HepG2 (cell line): Measurements from ENCODE around the gene SIRT5. TPM values are rescaled to one million over a fixed set of nuclear protein-coding genes. Genes with fewer than 3 reads are reported as not detected.

Source experiments
- GMEB2 ChIP-seq: IDR thresholded peaks from 2 replicates; pipeline ENCODE4 v1.6.1; 2016; ENCODE audit warnings: missing biosample characterization, missing genetic modification reagents, low read depth
- HES4 ChIP-seq: sonication (generic); formaldehyde crosslinking; IDR thresholded peaks from 2 replicates; pipeline ENCODE4 v1.9.0; 2021; ENCODE audit warnings: mild to moderate bottlenecking, missing genetic modification reagents, borderline replicate concordance
- HNRNPK ChIP-seq: fragments of 200-400 bp; formaldehyde crosslinking; IDR thresholded peaks from 2 replicates; pipeline ENCODE4 v1.6.1; 2018; ENCODE audit warnings: low read length, low read depth, moderate library complexity, mild to moderate bottlenecking; ENCODE audit not compliant: poor library complexity, severe bottlenecking
- MIXL1 ChIP-seq: IDR thresholded peaks from 2 replicates; pipeline ENCODE4 v1.6.1; 2016
- RBM39 ChIP-seq: fragments of 200-400 bp; formaldehyde crosslinking; IDR thresholded peaks from one replicate; pipeline ENCODE4 v1.6.1; 2018; ENCODE audit warnings: antibody characterized with exemption, mild to moderate bottlenecking, low read depth, low read length; ENCODE audit not compliant: poor library complexity, severe bottlenecking
- SALL1 ChIP-seq: sonication (generic); formaldehyde crosslinking; IDR thresholded peaks from 2 replicates; pipeline ENCODE4 v1.8.0; 2022; ENCODE audit warnings: mild to moderate bottlenecking, missing genetic modification reagents
- ZBED4 ChIP-seq: sonication (generic); formaldehyde crosslinking; IDR thresholded peaks from 2 replicates; pipeline ENCODE4 v1.4.0; 2020; ENCODE audit warnings: missing genetic modification reagents, borderline replicate concordance
- ZNF484 ChIP-seq: sonication (generic); formaldehyde crosslinking; IDR thresholded peaks from 2 replicates; pipeline ENCODE4 v1.5.1; 2020; ENCODE audit warnings: mild to moderate bottlenecking, low read depth, missing genetic modification reagents, borderline replicate concordance
- ZNF563 ChIP-seq: sonication (generic); formaldehyde crosslinking; IDR thresholded peaks from 2 replicates; pipeline ENCODE4 v1.8.0; 2022; ENCODE audit warnings: mild to moderate bottlenecking, moderate library complexity, missing genetic modification reagents
- ZNF724P ChIP-seq: sonication (generic); formaldehyde crosslinking; IDR thresholded peaks from 2 replicates; pipeline ENCODE4 v1.8.0; 2022; ENCODE audit warnings: missing genetic modification reagents, borderline replicate concordance
- ZSCAN25 ChIP-seq: sonication (generic); formaldehyde crosslinking; IDR thresholded peaks from 2 replicates; pipeline ENCODE4 v1.8.0; 2022; ENCODE audit warnings: mild to moderate bottlenecking, missing genetic modification reagents
- polyA plus RNA-seq, 8 experiments: library from polyadenylated mRNA; depleted of rRNA in 3 of 8; stranded (reverse) in 7 of 8; unstranded in 1 of 8; fragments of >200 nt; fragmentation: Illumina TruSeq in 4 of 8; extraction: Trizol in 4 of 8; gene quantifications; 2 replicates each; pipeline versions ENCODE4 v1.2.1 to v1.2.3, GENCODE V29; 2011 to 2016; ENCODE audit warnings: low read depth in 4 of 8, missing spikeins in 1 of 8, mixed read lengths in 1 of 8; ENCODE audit not compliant: insufficient read depth in 1 of 8
- total RNA-seq, 5 experiments: library from RNA; depleted of rRNA; stranded (reverse); fragments of >200 nt; fragmentation: Illumina TruSeq; extraction: Trizol; gene quantifications; 2 replicates each; pipeline ENCODE4 v1.2.3, GENCODE V29; 2016; ENCODE audit warnings: low read depth in 1 of 5
- TF ChIP-seq, protein P1 (sequence below): sonication (generic); formaldehyde crosslinking; IDR thresholded peaks from 2 replicates; pipeline ENCODE4 v1.4.0; 2020; ENCODE audit warnings: missing genetic modification reagents
- TF ChIP-seq, protein P2 (sequence below), 2 experiments: fragments of 450-650 bp in 1 of 2; sonication (generic) in 1 of 2; formaldehyde crosslinking; IDR thresholded peaks; 2 replicates each; pipeline versions ENCODE4 v1.5.0 to v1.8.0; 2020 to 2022; ENCODE audit warnings: mild to moderate bottlenecking in 1 of 2, missing genetic modification reagents in 1 of 2
- TF ChIP-seq, protein P3 (sequence below): sonication (generic); formaldehyde crosslinking; IDR thresholded peaks from 2 replicates; pipeline ENCODE4 v1.4.0; 2020; ENCODE audit warnings: missing genetic modification reagents
- TF ChIP-seq, protein P4 (sequence below): sonication (generic); formaldehyde crosslinking; IDR thresholded peaks from 2 replicates; pipeline ENCODE4 v1.4.0; 2020; ENCODE audit warnings: missing genetic modification reagents

SIRT5 gene
- total and polyA plus RNA-seq, 2 of the 13 experiments (the other 11 are each of a cell fraction or from before 2014, with no cell fraction given), result 14.1 to 16.6 TPM

DNA sequence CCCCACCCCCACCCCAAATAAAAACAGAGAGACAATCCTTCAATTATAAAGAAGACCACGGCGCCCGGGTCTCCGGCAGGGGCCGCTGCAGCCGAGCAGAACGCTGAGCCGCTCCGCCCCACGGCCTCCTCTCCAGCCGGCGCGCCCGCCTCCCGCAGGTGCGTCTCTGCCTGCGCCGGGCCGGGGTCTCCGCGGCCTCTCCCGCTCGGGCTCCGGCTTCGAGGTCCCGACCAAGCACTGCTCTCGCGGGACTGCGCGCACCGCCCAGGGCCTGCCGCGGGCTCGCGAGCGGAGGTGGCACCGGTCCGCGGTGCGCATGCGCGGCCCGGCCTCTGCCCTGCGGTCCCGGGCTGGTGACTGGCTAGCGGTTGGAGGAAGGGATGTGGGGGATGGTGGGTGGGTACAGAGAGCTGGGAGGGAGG is 241 bp upstream of the SIRT5 start (continued):
- TF ChIP-seq, protein P1, sequence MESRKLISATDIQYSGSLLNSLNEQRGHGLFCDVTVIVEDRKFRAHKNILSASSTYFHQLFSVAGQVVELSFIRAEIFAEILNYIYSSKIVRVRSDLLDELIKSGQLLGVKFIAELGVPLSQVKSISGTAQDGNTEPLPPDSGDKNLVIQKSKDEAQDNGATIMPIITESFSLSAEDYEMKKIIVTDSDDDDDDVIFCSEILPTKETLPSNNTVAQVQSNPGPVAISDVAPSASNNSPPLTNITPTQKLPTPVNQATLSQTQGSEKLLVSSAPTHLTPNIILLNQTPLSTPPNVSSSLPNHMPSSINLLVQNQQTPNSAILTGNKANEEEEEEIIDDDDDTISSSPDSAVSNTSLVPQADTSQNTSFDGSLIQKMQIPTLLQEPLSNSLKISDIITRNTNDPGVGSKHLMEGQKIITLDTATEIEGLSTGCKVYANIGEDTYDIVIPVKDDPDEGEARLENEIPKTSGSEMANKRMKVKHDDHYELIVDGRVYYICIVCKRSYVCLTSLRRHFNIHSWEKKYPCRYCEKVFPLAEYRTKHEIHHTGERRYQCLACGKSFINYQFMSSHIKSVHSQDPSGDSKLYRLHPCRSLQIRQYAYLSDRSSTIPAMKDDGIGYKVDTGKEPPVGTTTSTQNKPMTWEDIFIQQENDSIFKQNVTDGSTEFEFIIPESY (CRISPR knock-in tag), result no peak
- TF ChIP-seq, protein P2, sequence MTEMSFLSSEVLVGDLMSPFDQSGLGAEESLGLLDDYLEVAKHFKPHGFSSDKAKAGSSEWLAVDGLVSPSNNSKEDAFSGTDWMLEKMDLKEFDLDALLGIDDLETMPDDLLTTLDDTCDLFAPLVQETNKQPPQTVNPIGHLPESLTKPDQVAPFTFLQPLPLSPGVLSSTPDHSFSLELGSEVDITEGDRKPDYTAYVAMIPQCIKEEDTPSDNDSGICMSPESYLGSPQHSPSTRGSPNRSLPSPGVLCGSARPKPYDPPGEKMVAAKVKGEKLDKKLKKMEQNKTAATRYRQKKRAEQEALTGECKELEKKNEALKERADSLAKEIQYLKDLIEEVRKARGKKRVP (CRISPR knock-in tag; IDR thresholded peaks at IDR 0.05), result peak in 1 of 2 experiments; percentile 37; a peak in 1 of 4 replicates
- 0 out of 2 replicates have a peak, but pooled peaks have one; percentile 23 for TF ChIP-seq GMEB2 (CRISPR knock-in tag)
- TF ChIP-seq RBM39, result peak; percentile 22
- peak; percentile 16; the same call in 1 of the 2 replicates for TF ChIP-seq ZBED4 (CRISPR knock-in tag)
- TF ChIP-seq ZNF563 (CRISPR knock-in tag), result 0 out of 2 replicates have a peak, but pooled peaks have one; percentile 62
- TF ChIP-seq, protein P3, sequence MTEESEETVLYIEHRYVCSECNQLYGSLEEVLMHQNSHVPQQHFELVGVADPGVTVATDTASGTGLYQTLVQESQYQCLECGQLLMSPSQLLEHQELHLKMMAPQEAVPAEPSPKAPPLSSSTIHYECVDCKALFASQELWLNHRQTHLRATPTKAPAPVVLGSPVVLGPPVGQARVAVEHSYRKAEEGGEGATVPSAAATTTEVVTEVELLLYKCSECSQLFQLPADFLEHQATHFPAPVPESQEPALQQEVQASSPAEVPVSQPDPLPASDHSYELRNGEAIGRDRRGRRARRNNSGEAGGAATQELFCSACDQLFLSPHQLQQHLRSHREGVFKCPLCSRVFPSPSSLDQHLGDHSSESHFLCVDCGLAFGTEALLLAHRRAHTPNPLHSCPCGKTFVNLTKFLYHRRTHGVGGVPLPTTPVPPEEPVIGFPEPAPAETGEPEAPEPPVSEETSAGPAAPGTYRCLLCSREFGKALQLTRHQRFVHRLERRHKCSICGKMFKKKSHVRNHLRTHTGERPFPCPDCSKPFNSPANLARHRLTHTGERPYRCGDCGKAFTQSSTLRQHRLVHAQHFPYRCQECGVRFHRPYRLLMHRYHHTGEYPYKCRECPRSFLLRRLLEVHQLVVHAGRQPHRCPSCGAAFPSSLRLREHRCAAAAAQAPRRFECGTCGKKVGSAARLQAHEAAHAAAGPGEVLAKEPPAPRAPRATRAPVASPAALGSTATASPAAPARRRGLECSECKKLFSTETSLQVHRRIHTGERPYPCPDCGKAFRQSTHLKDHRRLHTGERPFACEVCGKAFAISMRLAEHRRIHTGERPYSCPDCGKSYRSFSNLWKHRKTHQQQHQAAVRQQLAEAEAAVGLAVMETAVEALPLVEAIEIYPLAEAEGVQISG, result peak; percentile 83
- peak; percentile 55; the same call in 1 of the 2 replicates for TF ChIP-seq ZNF724P (CRISPR knock-in tag)
- TF ChIP-seq HNRNPK, result peak; percentile 99
- no peak for TF ChIP-seq ZNF484 (CRISPR knock-in tag)
- peak; percentile 70 for TF ChIP-seq HES4
- TF ChIP-seq SALL1 (CRISPR knock-in tag), result peak; percentile 42; the same call in 1 of the 2 replicates
- TF ChIP-seq MIXL1, result peak; percentile 8; the same call in 1 of the 2 replicates
- peak; percentile 27; the same call in 1 of the 2 replicates for TF ChIP-seq ZSCAN25 (CRISPR knock-in tag)
- TF ChIP-seq, protein P4, sequence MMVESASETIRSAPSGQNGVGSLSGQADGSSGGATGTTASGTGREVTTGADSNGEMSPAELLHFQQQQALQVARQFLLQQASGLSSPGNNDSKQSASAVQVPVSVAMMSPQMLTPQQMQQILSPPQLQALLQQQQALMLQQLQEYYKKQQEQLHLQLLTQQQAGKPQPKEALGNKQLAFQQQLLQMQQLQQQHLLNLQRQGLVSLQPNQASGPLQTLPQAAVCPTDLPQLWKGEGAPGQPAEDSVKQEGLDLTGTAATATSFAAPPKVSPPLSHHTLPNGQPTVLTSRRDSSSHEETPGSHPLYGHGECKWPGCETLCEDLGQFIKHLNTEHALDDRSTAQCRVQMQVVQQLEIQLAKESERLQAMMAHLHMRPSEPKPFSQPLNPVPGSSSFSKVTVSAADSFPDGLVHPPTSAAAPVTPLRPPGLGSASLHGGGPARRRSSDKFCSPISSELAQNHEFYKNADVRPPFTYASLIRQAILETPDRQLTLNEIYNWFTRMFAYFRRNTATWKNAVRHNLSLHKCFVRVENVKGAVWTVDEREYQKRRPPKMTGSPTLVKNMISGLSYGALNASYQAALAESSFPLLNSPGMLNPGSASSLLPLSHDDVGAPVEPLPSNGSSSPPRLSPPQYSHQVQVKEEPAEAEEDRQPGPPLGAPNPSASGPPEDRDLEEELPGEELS (CRISPR knock-in tag), result no peak
